ENCODE measurements around the gene IQSEC1. TPM values are rescaled to one million over a fixed set of nuclear protein-coding genes. Genes with fewer than 3 reads are reported as not detected.

The IQSEC1 gene
- total RNA-seq, 2 experiments from 2014 or later, result 19.0 to 21.4 TPM

GRCh38 chr3:12946649-12947316, 126.4 kb downstream of the IQSEC1 start:
- CTCF ChIA-PET, result interaction anchor here (1.4 kb wide), 2 partner anchors 11 to 16 kb away, joined by 3 to 6 read pairs; no protein-coding TSS in a partner anchor

GRCh38 chr3:12946251-12946648, 127.0 kb downstream of the IQSEC1 start:
- ChIA-PET POLR2A (no interaction called here), CTCF (interaction anchor here (1.4 kb wide), 2 partner anchors 10 to 17 kb away, joined by 3 to 6 read pairs; no protein-coding TSS in a partner anchor)

More at GRCh38 chr3:12946649-12947316, 126.4 kb downstream of the IQSEC1 start:
- POLR2A ChIA-PET, result no interaction called here

- POLR2A ChIA-PET, result no interaction called here
- CTCF ChIA-PET, result no interaction called here
Observed at GRCh38 chr3:12944849-12945248, 128.4 kb downstream of the IQSEC1 start.

GRCh38 chr3:12944413-12944812, 128.8 kb downstream of the IQSEC1 start:
- ChIA-PET POLR2A (no interaction called here), CTCF (no interaction called here)

GRCh38 chr3:12943124-12944021, 129.9 kb downstream of the IQSEC1 start:
- POLR2A ChIA-PET, result no interaction called here
- CTCF ChIA-PET, result no interaction called here

- CTCF ChIA-PET, result no interaction called here
- POLR2A ChIA-PET, result no interaction called here
Observed at GRCh38 chr3:12941495-12942023, 131.7 kb downstream of the IQSEC1 start.

GRCh38 chr3:12940854-12941253, 132.4 kb downstream of the IQSEC1 start:
- ChIA-PET CTCF (interaction anchor here (0.5 kb wide), 1 partner anchor 274 kb away, joined by 3 read pairs; no protein-coding TSS in a partner anchor), POLR2A (no interaction called here)

GRCh38 chr3:12939137-12939536, 134.1 kb downstream of the IQSEC1 start:
- ChIA-PET POLR2A (no interaction called here), CTCF (no interaction called here)

- POLR2A ChIA-PET, result no interaction called here
Observed at GRCh38 chr3:12938258-12938711, 134.9 kb downstream of the IQSEC1 start.

GRCh38 chr3:12935861-12936830, 137.1 kb downstream of the IQSEC1 start:
- ChIA-PET CTCF (interaction anchor here (0.5 to 1.1 kb wide), 2 partner anchors 11 to 1016 kb away, joined by 3 read pairs; no protein-coding TSS in a partner anchor), POLR2A (no interaction called here)

More at GRCh38 chr3:12938258-12938711, 134.9 kb downstream of the IQSEC1 start:
- CTCF ChIA-PET, result no interaction called here

GRCh38 chr3:12935023-12935860, 138.0 kb downstream of the IQSEC1 start:
- ChIA-PET POLR2A (no interaction called here), CTCF (interaction anchor here (1.1 kb wide), 1 partner anchor 12 kb away, joined by 3 read pairs; no protein-coding TSS in a partner anchor)

- POLR2A ChIA-PET, result no interaction called here
- CTCF ChIA-PET, result no interaction called here
Observed at GRCh38 chr3:12934431-12934830, 138.8 kb downstream of the IQSEC1 start.

- POLR2A ChIA-PET, result no interaction called here
- CTCF ChIA-PET, result no interaction called here
Observed at GRCh38 chr3:12933901-12934300, 139.3 kb downstream of the IQSEC1 start.

GRCh38 chr3:12932754-12933153, 140.5 kb downstream of the IQSEC1 start:
- POLR2A ChIA-PET, result no interaction called here

GRCh38 chr3:12932347-12932746, 140.9 kb downstream of the IQSEC1 start:
- CTCF ChIA-PET, result interaction anchor here (1.7 kb wide), 1 partner anchor 52 kb away, joined by 4 read pairs; no protein-coding TSS in a partner anchor
- POLR2A ChIA-PET, result no interaction called here

More at GRCh38 chr3:12932754-12933153, 140.5 kb downstream of the IQSEC1 start:
- CTCF ChIA-PET, result interaction anchor here (1.7 kb wide), 1 partner anchor 51 kb away, joined by 4 read pairs; no protein-coding TSS in a partner anchor

GRCh38 chr3:12931273-12931905, 141.8 kb downstream of the IQSEC1 start:
- ChIA-PET CTCF (interaction anchor here (1.6 kb wide), 1 partner anchor 53 kb away, joined by 4 read pairs; no protein-coding TSS in a partner anchor), POLR2A (no interaction called here)

GRCh38 chr3:12929801-12930200, 143.4 kb downstream of the IQSEC1 start:
- CTCF ChIA-PET, result interaction anchor here (0.5 kb wide), 2 partner anchors 99 to 1281 kb away, joined by 3 to 7 read pairs; no protein-coding TSS in a partner anchor
- POLR2A ChIA-PET, result no interaction called here

- POLR2A ChIA-PET, result no interaction called here
- CTCF ChIA-PET, result no interaction called here
Observed at GRCh38 chr3:12926660-12927059, 146.6 kb downstream of the IQSEC1 start.

Data from activated CD8-positive, alpha-beta memory T cell treated with anti-CD3 and anti-CD28 coated beads for 36 hours (primary cell).